Mesenchymal stem cell (in vitro differentiated cells and primary cell): ENCODE results near the gene LTBP2.

Experiments
- DNase-seq: peaks from one replicate; pipeline ENCODE4 v3.0.0-alpha.2; 2013
- H2AFZ ChIP-seq: one replicate; pipeline ENCODE4 v1.6.1; 2013; ENCODE audit warnings: low read depth, mild to moderate bottlenecking, control low read depth, inconsistent platforms, low read length, moderate library complexity
- H2AK5ac ChIP-seq: 2 replicates; pipeline ENCODE4 v1.6.1; 2013; ENCODE audit warnings: low read length, moderate library complexity, mild to moderate bottlenecking, inconsistent platforms; ENCODE audit not compliant: severe bottlenecking
- H2BK120ac ChIP-seq: one replicate; pipeline ENCODE4 v1.6.1; 2013; ENCODE audit warnings: low read depth, mild to moderate bottlenecking, inconsistent platforms, low read length, moderate library complexity
- H2BK12ac ChIP-seq, 2 experiments: one replicate each; pipeline ENCODE4 v1.6.1; 2013; ENCODE audit warnings: inconsistent platforms in 2 of 2, low read length in 2 of 2, mild to moderate bottlenecking in 2 of 2, moderate library complexity in 2 of 2, control low read depth in 1 of 2
- H2BK15ac ChIP-seq: one replicate; pipeline ENCODE4 v1.6.1; 2013; ENCODE audit warnings: mild to moderate bottlenecking, low read depth, inconsistent platforms; ENCODE audit not compliant: poor library complexity, severe bottlenecking
- H2BK5ac ChIP-seq: 2 replicates; pipeline ENCODE4 v1.6.1; 2013; ENCODE audit warnings: low read depth, mild to moderate bottlenecking, low read length, control low read depth, inconsistent platforms; ENCODE audit not compliant: poor library complexity, severe bottlenecking
- H3K14ac ChIP-seq, 2 experiments: one replicate each; pipeline ENCODE4 v1.6.1; 2013; ENCODE audit warnings: inconsistent platforms in 2 of 2, low read length in 2 of 2, control low read depth in 1 of 2, mild to moderate bottlenecking in 1 of 2, moderate library complexity in 1 of 2
- H3K18ac ChIP-seq, 2 experiments: one replicate each; pipeline ENCODE4 v1.6.1; 2013; ENCODE audit warnings: inconsistent platforms in 2 of 2, low read length in 2 of 2, control low read depth in 1 of 2, low read depth in 1 of 2, mild to moderate bottlenecking in 1 of 2
- H3K23ac ChIP-seq, 2 experiments: one replicate each; pipeline ENCODE4 v1.6.1; 2013; ENCODE audit warnings: inconsistent platforms in 2 of 2, low read length in 2 of 2, mild to moderate bottlenecking in 2 of 2, moderate library complexity in 2 of 2, control low read depth in 1 of 2
- H3K27ac ChIP-seq: 2 replicates; pipeline ENCODE4 v1.5.1; 2013; ENCODE audit warnings: mild to moderate bottlenecking, moderate library complexity, low read length, control low read depth, inconsistent platforms; ENCODE audit not compliant: poor library complexity, severe bottlenecking
- H3K27me3 ChIP-seq, 2 experiments: 2 replicates each; pipeline versions ENCODE4 v1.6.1 to v1.7.0; 2013; ENCODE audit warnings: low read length in 2 of 2, mild to moderate bottlenecking in 2 of 2, moderate library complexity in 2 of 2, control low read depth in 1 of 2, inconsistent platforms in 1 of 2; ENCODE audit not compliant: control insufficient read depth in 1 of 2, insufficient read depth in 1 of 2
- H3K36me3 ChIP-seq, 2 experiments: 2 replicates each; pipeline versions ENCODE4 v1.6.1 to v1.7.0; 2013; ENCODE audit warnings: low read length in 2 of 2, control low read depth in 1 of 2, inconsistent platforms in 1 of 2, low read depth in 1 of 2, mild to moderate bottlenecking in 1 of 2; ENCODE audit not compliant: insufficient read depth in 2 of 2, control insufficient read depth in 1 of 2
- H3K4ac ChIP-seq, 2 experiments: one replicate each; pipeline ENCODE4 v1.6.1; 2013; ENCODE audit warnings: inconsistent platforms in 2 of 2, low read length in 2 of 2, mild to moderate bottlenecking in 2 of 2, moderate library complexity in 2 of 2, control low read depth in 1 of 2, low read depth in 1 of 2
- H3K4me1 ChIP-seq: 2 replicates; pipeline ENCODE4 v1.6.1; 2013; ENCODE audit warnings: low read depth, low read length, control low read depth; ENCODE audit not compliant: control insufficient read depth, insufficient read depth
- H3K4me2 ChIP-seq: 2 replicates; pipeline ENCODE4 v1.6.1; 2013; ENCODE audit warnings: low read length, mild to moderate bottlenecking, inconsistent platforms; ENCODE audit not compliant: poor library complexity, severe bottlenecking
- H3K4me3 ChIP-seq, 2 experiments: 2 replicates each; pipeline versions ENCODE4 v1.5.1 to v1.7.0; 2013; ENCODE audit warnings: low read length in 2 of 2, mild to moderate bottlenecking in 2 of 2, control low read depth in 1 of 2, low read depth in 1 of 2; ENCODE audit not compliant: insufficient read depth in 1 of 2
- H3K79me1 ChIP-seq: replicated peaks from 2 replicates; pipeline ENCODE4 v1.6.1; 2013; ENCODE audit warnings: mild to moderate bottlenecking, control low read depth, low read length, inconsistent platforms; ENCODE audit not compliant: poor library complexity, severe bottlenecking
- H3K9ac ChIP-seq: 2 replicates; pipeline ENCODE4 v1.7.0; 2013; ENCODE audit warnings: mild to moderate bottlenecking, low read length, moderate library complexity
- H3K9me3 ChIP-seq: 2 replicates; pipeline ENCODE4 v1.7.0; 2013; ENCODE audit warnings: mild to moderate bottlenecking, low read length; ENCODE audit not compliant: control insufficient read depth
- H4K8ac ChIP-seq: one replicate; pipeline ENCODE4 v1.6.1; 2013; ENCODE audit warnings: inconsistent platforms, mild to moderate bottlenecking, low read length, moderate library complexity
- H4K91ac ChIP-seq: one replicate; pipeline ENCODE4 v1.6.1; 2013; ENCODE audit warnings: mild to moderate bottlenecking, low read length, inconsistent platforms
- WGBS: methylation state at CpG from one replicate; pipeline ENCODE4 v1.1.7; 2013; ENCODE audit warnings: mixed read lengths; 5-methylcytosine and 5-hydroxymethylcytosine counted together

Gene LTBP2

DNA sequence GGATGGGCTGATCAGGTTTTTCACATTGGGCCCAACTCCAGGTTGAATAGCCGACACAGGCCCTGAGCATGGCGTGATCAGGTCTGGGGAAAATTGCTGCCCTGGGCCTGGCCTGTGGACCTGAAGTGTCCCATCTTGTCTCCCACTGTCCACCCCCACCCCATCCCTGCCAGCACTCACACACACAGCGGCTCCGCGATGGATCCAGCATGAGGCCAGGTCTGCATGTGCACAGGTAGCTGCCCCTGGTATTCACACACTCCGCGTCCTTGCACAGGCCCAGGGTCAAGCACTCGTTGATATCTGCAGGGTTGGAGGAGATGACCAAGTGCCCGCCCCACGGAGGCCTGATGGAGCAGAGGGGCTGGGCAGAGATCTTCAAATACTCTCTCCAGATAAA, 79.8 kb downstream of the LTBP2 start:
- Histone ChIP-seq H3K23ac (peak overlapping the region in 1 of 2 experiments; percentile 3), H3K4me1 (peaks cover 8% of the 10 kb centered on the region), H3K36me3 (peaks cover 85 to 93% of the 10 kb centered on the region in 2 experiments), H2BK15ac (no peak overlapping the region), H3K27me3 (no peaks in the 10 kb centered on the region), H2BK120ac (no peak overlapping the region), H2AFZ (no peak overlapping the region), H3K18ac (no peak overlapping the region), H3K9ac (peak overlapping the region; percentile 85), H4K91ac (no peak overlapping the region), H3K14ac (no peak overlapping the region), H4K8ac (no peak overlapping the region), H3K4me3 (no peak overlapping the region), H3K4me2 (no peak overlapping the region), H3K27ac (no peak overlapping the region), H3K9me3 (no peaks in the 10 kb centered on the region), H2AK5ac (no peak overlapping the region), H3K79me1 (peaks cover 9% of the 10 kb centered on the region), H2BK12ac (no peak overlapping the region), H3K4ac (no peak overlapping the region), H2BK5ac (no peak overlapping the region)
- DNase-seq: no peak
- WGBS: 98% methylated on average over 8 of the region's 10 CpGs

DNA sequence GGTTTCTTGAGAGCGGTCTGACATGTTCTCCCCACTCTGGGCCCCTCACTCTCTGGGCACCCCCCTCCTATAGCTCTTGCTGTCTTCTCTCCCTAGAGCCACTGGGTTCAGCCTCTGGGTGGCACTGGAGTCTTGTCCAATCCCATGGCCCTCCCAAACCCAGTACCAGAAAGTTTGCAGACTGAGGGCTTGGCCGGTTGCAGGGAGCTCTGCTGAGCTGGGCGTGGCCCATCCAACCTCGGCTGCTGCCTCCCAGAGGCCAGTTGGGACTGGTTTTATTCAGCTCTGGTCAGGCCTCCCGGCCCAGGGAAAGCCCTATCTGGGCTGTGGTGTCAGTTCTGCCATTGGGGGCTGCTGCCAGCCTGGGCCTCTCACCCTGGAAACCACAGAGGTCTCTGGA, 80.6 kb downstream of the LTBP2 start:
- Histone ChIP-seq H3K9ac (peak overlapping the region; percentile 85), H3K18ac (no peak overlapping the region), H2BK5ac (no peak overlapping the region), H3K4me3 (no peak overlapping the region), H3K23ac (no peak overlapping the region), H3K4me1 (peaks cover 8% of the 10 kb centered on the region), H2BK120ac (no peak overlapping the region), H2BK12ac (no peak overlapping the region), H3K4ac (no peak overlapping the region), H2AK5ac (no peak overlapping the region), H2AFZ (no peak overlapping the region), H3K79me1 (peaks cover 7% of the 10 kb centered on the region), H3K14ac (no peak overlapping the region), H3K27me3 (no peaks in the 10 kb centered on the region), H2BK15ac (no peak overlapping the region), H4K8ac (no peak overlapping the region), H3K36me3 (peaks cover 93 to 94% of the 10 kb centered on the region in 2 experiments), H3K27ac (no peak overlapping the region), H4K91ac (no peak overlapping the region), H3K4me2 (no peak overlapping the region), H3K9me3 (no peaks in the 10 kb centered on the region)
- WGBS: 63% methylated on average over 5 of the region's 5 CpGs
- peak; percentile 21 for DNase-seq

DNA sequence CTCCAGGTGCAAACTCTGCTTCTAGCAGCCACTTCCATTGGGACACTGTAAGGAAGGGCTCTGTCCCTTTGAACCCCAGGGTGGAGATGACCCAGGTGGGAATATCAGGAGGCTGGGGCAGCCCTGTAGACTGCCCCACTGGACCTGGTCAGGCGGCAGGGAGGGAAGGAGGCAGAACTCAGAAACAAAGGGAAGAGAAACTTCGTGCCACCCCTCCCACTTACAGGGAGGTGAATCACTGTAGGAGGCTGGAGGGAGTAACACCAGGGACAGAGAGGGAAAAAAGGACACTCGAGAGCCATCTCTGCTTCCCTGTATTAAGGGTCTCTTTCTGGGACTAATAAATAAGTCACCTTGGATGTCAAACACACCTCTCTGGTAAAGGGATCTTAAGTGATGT, 81.0 kb downstream of the LTBP2 start:
- Histone ChIP-seq H3K23ac (no peak overlapping the region), H3K9me3 (no peaks in the 10 kb centered on the region)
- 100% methylated on average over 1 of the region's 3 CpGs for WGBS

DNA sequence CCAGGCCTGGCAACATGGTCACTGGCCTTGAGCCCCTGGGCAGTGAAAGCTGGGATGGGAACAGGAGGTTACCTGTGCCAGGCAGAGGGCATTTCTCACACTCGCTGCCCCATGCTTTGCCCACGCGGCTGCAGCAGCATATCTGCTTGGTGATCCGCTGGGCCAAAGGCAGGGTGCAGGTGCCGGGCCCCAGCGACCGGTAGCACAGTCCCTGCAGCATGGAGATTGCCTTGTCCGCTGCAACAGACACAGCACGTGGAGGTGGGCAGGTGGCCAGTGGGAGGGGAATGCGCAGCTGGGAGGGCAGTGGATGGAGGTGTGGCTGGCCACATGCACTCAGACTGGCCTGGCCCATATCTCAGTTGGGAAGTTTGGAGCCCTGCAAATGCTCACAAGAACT, 83.2 kb downstream of the LTBP2 start:
- no peak for DNase-seq
- Histone ChIP-seq H3K4me2 (no peak overlapping the region), H3K4me3 (no peak overlapping the region), H2BK12ac (no peak overlapping the region), H3K79me1 (peaks cover 11% of the 10 kb centered on the region), H2AFZ (no peak overlapping the region), H3K27me3 (no peaks in the 10 kb centered on the region), H4K8ac (no peak overlapping the region), H2AK5ac (no peak overlapping the region), H3K27ac (no peak overlapping the region), H2BK120ac (no peak overlapping the region), H2BK5ac (no peak overlapping the region), H4K91ac (no peak overlapping the region), H2BK15ac (no peak overlapping the region), H3K36me3 (peaks cover 84 to 91% of the 10 kb centered on the region in 2 experiments), H3K23ac (no peak overlapping the region), H3K4me1 (peaks cover 20% of the 10 kb centered on the region), H3K4ac (no peak overlapping the region), H3K9me3 (no peaks in the 10 kb centered on the region), H3K9ac (no peak overlapping the region), H3K14ac (no peak overlapping the region), H3K18ac (no peak overlapping the region)
- WGBS: 95% methylated on average over 10 of the region's 10 CpGs

More for the DNA sequence above, 81.0 kb downstream of the LTBP2 start:
- peaks cover 92 to 95% of the 10 kb centered on the region in 2 experiments for H3K36me3 ChIP-seq
- peak overlapping the region; percentile 85 for H3K9ac ChIP-seq
- no peak overlapping the region for H2AFZ ChIP-seq
- H2BK15ac ChIP-seq: no peak overlapping the region
- no peak overlapping the region for H3K18ac ChIP-seq
- no peak overlapping the region for H3K27ac ChIP-seq
- peaks cover 7% of the 10 kb centered on the region for H3K79me1 ChIP-seq
- H3K4me2 ChIP-seq: no peak overlapping the region
- H4K91ac ChIP-seq: no peak overlapping the region
- H3K4me3 ChIP-seq: no peak overlapping the region
- peaks cover 8% of the 10 kb centered on the region for H3K4me1 ChIP-seq
- no peak overlapping the region for H2BK12ac ChIP-seq
- no peak overlapping the region for H2BK120ac ChIP-seq
- DNase-seq: no peak
- no peak overlapping the region for H3K4ac ChIP-seq
- no peak overlapping the region for H2BK5ac ChIP-seq
- no peak overlapping the region for H2AK5ac ChIP-seq
- H3K14ac ChIP-seq: no peak overlapping the region
- no peaks in the 10 kb centered on the region for H3K27me3 ChIP-seq
- H4K8ac ChIP-seq: no peak overlapping the region
